Measurements from ENCODE around the gene THRB. TPM values are rescaled to one million over a fixed set of nuclear protein-coding genes. Genes with fewer than 3 reads are reported as not detected.

Gene THRB
- total and polyA plus RNA-seq, 9 of the 15 experiments (the other 6 are each of a cell fraction or from before 2014, with no cell fraction given), result 1.7 to 14.9 (median 6.9) TPM

- FAIRE-seq (no peak), ATAC-seq (no peak), DNase-seq (ENCODE audit: extremely low read depth in 1 of 4, low spot score in 3 of 4) (no peak)
- no peak overlapping the region for H3K9ac ChIP-seq (ENCODE audit: insufficient read depth in 1 of 2, low read depth in 2 of 2, low read length in 2 of 2)
- 0% methylated on average over 1 of the region's 1 CpG for WGBS (ENCODE audit: insufficient coverage, low coverage, missing lambda C conversion rate)
- H3K9me1 ChIP-seq (ENCODE audit: control insufficient read depth, insufficient read depth, low read length), result no peaks in the 10 kb centered on the region
- H3K27me3 ChIP-seq (ENCODE audit: control insufficient read depth in 2 of 2, insufficient read depth in 2 of 2, low read length in 2 of 2), result no peaks in the 10 kb centered on the region
- ChIA-PET CTCF (ENCODE audit: low intra/inter-chr PET ratio) (no interaction called here), POLR2A (interaction anchor here (4.3 kb wide), 1 partner anchor 12 kb away, joined by 15 read pairs; no protein-coding TSS in a partner anchor)
- H3K4me1 ChIP-seq (replicated peaks in 1 of 2; ENCODE audit: control insufficient read depth in 2 of 2, insufficient read depth in 2 of 2, low read length in 2 of 2), result peaks cover 0 to 8% of the 10 kb centered on the region in 2 experiments; a peak in 3 of 5 replicates
- in situ Hi-C loops (cut with MboI) (no loop called here), intact Hi-C loops (cut with micrococcal nuclease) (loop anchor here (10.0 kb wide), 1 partner anchor 282 kb away; no protein-coding TSS in a partner anchor)
- no peak overlapping the region for H3K27ac ChIP-seq (ENCODE audit: extremely low read depth, low read depth, low read length)
- no peak overlapping the region for H2AFZ ChIP-seq (ENCODE audit: low read depth, low read length)
- no peaks in the 10 kb centered on the region for H4K20me1 ChIP-seq (replicated peaks; ENCODE audit: control insufficient read depth, insufficient read depth, low read length)
- H3K4me2 ChIP-seq (ENCODE audit: insufficient read depth, low read length), result no peak overlapping the region
- no peaks in the 10 kb centered on the region for H3K36me3 ChIP-seq (ENCODE audit: control insufficient read depth, insufficient read depth, low read length)
- no peak for TF ChIP-seq CEBPG (CRISPR knock-in tag; IDR thresholded peaks at IDR 0.05)
- TF ChIP-seq CEBPG (tag; conservative IDR thresholded peaks at IDR 0.05 in 1 of 2, IDR thresholded peaks at IDR 0.05 in 1 of 2), result peak; percentile 30 to 45; a peak in 2 of 4 replicates
- TF ChIP-seq FOXP1 (CRISPR knock-in tag; IDR thresholded peaks at IDR 0.05), result no peak
- no peak for TF ChIP-seq RFX7 (CRISPR knock-in tag; IDR thresholded peaks at IDR 0.05)
- TF ChIP-seq NFYB (IDR thresholded peaks at IDR 0.05; ENCODE audit: extremely low read depth, insufficient read length), result peak; percentile 11
- peak; percentile 26; the same call in 1 of the 2 replicates for TF ChIP-seq CEBPB (tag; IDR thresholded peaks at IDR 0.05)
- TF ChIP-seq E4F1 (CRISPR knock-in tag; IDR thresholded peaks at IDR 0.05; ENCODE audit: borderline replicate concordance), result no peak
- TF ChIP-seq TBP (optimal IDR thresholded peaks at IDR 0.05; ENCODE audit: low read depth, low read length), result no peak
- BruUV-seq (replicated peaks), result no TSS peak
- H3K79me2 ChIP-seq (ENCODE audit: control insufficient read depth, insufficient read depth, low read length), result 0 out of 3 replicates have a peak, but pooled peaks cover 6% of the 10 kb centered on the region
- no peak overlapping the region for H3K4me3 ChIP-seq
- no peaks in the 10 kb centered on the region for H3K9me3 ChIP-seq (replicated peaks; ENCODE audit: control insufficient read depth, insufficient read depth, low read depth, low read length)
Observed at GRCh38 chr3:24363242-24363641, 131.4 kb downstream of the THRB start.

All from K562 (cell line).